Measurements from ENCODE around the gene DUSP9. TPM values are rescaled to one million over a fixed set of nuclear protein-coding genes. Genes with fewer than 3 reads are reported as not detected.
"Not testable (repeated sequence)": the region's sequence is repeated elsewhere in the genome, so short reads cannot be mapped to it uniquely, and the experiment has no call there.

DUSP9 gene
- total and polyA plus RNA-seq, 10 of the 15 experiments (the other 5 are each of a cell fraction or from before 2014, with no cell fraction given): 0.10 TPM; not detected in 9

DNA sequence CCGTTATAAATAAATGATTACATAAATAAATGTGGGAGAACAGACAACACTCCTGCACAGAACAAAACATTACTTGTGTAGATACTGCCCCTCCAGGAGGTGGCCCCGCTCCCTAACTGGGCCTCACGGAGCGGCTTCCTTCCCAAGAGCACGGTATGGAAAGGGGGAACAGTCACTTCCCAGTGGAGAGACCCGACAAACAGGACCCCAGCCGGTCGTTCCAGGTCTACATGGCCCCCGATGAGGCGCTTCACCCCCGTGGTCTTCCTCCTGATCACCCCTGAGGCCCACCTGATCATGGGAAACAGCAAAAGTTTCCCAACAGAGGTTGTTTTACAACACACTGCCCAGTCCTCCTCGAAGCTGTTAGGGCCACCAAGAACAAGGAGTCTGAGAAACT is 34.2 kb downstream of the DUSP9 start:
- Histone ChIP-seq H3K9me3 (replicated peaks; ENCODE audit: control insufficient read depth, insufficient read depth, low read length) (no peaks in the 10 kb centered on the region; the same call in 2 of the 3 replicates), H3K27me3 (replicated peaks in 1 of 2; ENCODE audit: control insufficient read depth in 2 of 2, insufficient read depth in 2 of 2, low read length in 1 of 2) (no peaks in the 10 kb centered on the region), H3K79me2 (ENCODE audit: control insufficient read depth, insufficient read depth, low read length) (no peaks in the 10 kb centered on the region), H3K4me2 (ENCODE audit: control insufficient read depth, insufficient read depth) (no peak overlapping the region), H4K20me1 (ENCODE audit: control insufficient read depth, insufficient read depth) (no peaks in the 10 kb centered on the region; the same call in 1 of the 2 replicates), H3K4me1 (ENCODE audit: control insufficient read depth, insufficient read depth, low read length) (no peaks in the 10 kb centered on the region), H3K4me3 (no peak overlapping the region), H3K27ac (ENCODE audit: control insufficient read depth, insufficient read depth) (no peak overlapping the region), H3K36me3 (ENCODE audit: control insufficient read depth in 2 of 2, insufficient read depth in 2 of 2, low read length in 1 of 2) (no peaks in the 10 kb centered on the region), H3K9ac (ENCODE audit: control insufficient read depth, insufficient read depth, low read length) (no peak overlapping the region), H2AFZ (ENCODE audit: control insufficient read depth, low read depth, low read length) (no peak overlapping the region)
- ChIA-PET RAD21 (ENCODE audit: unreplicated experiment) (no interaction called here), SMC1A (ENCODE audit: uncharacterized antibody, unreplicated experiment) (no interaction called here), CTCF (interaction anchor here (0.6 kb wide), 1 partner anchor 54 kb away, joined by 3 read pairs; no protein-coding TSS in a partner anchor), POLR2A (no interaction called here)
- 54% methylated on average over 12 of the region's 12 CpGs for WGBS (ENCODE audit: insufficient coverage, insufficient replicate concordance, low lambda C conversion rate, missing lambda C conversion rate)
- in situ Hi-C loops (cut with MboI): no loop called here
- TF ChIP-seq SMAD5 (IDR thresholded peaks at IDR 0.05; ENCODE audit: low read depth): no peak
- TF ChIP-seq GABPA (IDR thresholded peaks at IDR 0.05; ENCODE audit: low read depth): no peak
- TF ChIP-seq ATF3 (IDR thresholded peaks at IDR 0.05; ENCODE audit: borderline replicate concordance, extremely low read depth, low read depth, low read length): no peak
- no peak for TF ChIP-seq CUX1 (IDR thresholded peaks at IDR 0.05; ENCODE audit: insufficient replicate concordance, low read depth, low read length)
- TF ChIP-seq SUPT20H (IDR thresholded peaks at IDR 0.05; ENCODE audit: borderline replicate concordance, control insufficient read depth, low read depth, low read length): no peak
- no peak for TF ChIP-seq ZNF384 (IDR thresholded peaks at IDR 0.05; ENCODE audit: borderline replicate concordance, low read depth, low read length)
- no peak for DNase-seq (ENCODE audit: low read depth, low spot score)
- ATAC-seq: no peak
- no TSS peak for BruUV-seq (replicated peaks)
- intact Hi-C loops (cut with micrococcal nuclease; ENCODE audit: unreplicated experiment): no loop called here
- FAIRE-seq: no peak

- FAIRE-seq; BruUV-seq (replicated peaks); in situ Hi-C loops (cut with MboI); SMC1A ChIA-PET (ENCODE audit: uncharacterized antibody, unreplicated experiment); H3K27me3 ChIP-seq (replicated peaks in 1 of 2; ENCODE audit: control insufficient read depth in 2 of 2, insufficient read depth in 2 of 2, low read length in 1 of 2); H3K4me1 ChIP-seq (ENCODE audit: control insufficient read depth, insufficient read depth, low read length); H3K79me2 ChIP-seq (ENCODE audit: control insufficient read depth, insufficient read depth, low read length); H3K36me3 ChIP-seq (ENCODE audit: control insufficient read depth in 2 of 2, insufficient read depth in 2 of 2, low read length in 1 of 2); H3K9me3 ChIP-seq (replicated peaks; ENCODE audit: control insufficient read depth, insufficient read depth, low read length); H4K20me1 ChIP-seq (ENCODE audit: control insufficient read depth, insufficient read depth); H3K9ac ChIP-seq (ENCODE audit: control insufficient read depth, insufficient read depth, low read length); intact Hi-C loops (cut with micrococcal nuclease; ENCODE audit: unreplicated experiment); RAD21 ChIA-PET (ENCODE audit: unreplicated experiment); POLR2A ChIA-PET; H2AFZ ChIP-seq (ENCODE audit: control insufficient read depth, low read depth, low read length); H3K4me2 ChIP-seq (ENCODE audit: control insufficient read depth, insufficient read depth); ATAC-seq; H3K4me3 ChIP-seq; DNase-seq (ENCODE audit: low read depth, low spot score); H3K27ac ChIP-seq (ENCODE audit: control insufficient read depth, insufficient read depth): not testable (repeated sequence)
- WGBS (ENCODE audit: insufficient coverage, insufficient replicate concordance, low lambda C conversion rate, missing lambda C conversion rate): 81% methylated on average over 8 of the region's 8 CpGs
- CTCF ChIA-PET: interaction anchor here (1.3 kb wide), 1 partner anchor 15 kb away, joined by 3 read pairs; no protein-coding TSS in a partner anchor
Observed at GRCh38 chrX:153683486-153683885, 36.5 kb downstream of the DUSP9 start.

All from GM12878 (cell line).